Fibroblast of pulmonary artery (primary cell): ENCODE results near the gene ENO3.

Experiments used
- DNase-seq: peaks from one replicate; pipeline ENCODE4 v3.0.0-alpha.2; 2010; ENCODE audit warnings: low read depth
- H3K4me3 ChIP-seq: replicated peaks from 2 replicates; pipeline ENCODE4 v1.5.1; 2011; ENCODE audit warnings: low read depth, mild to moderate bottlenecking, control low read depth, low read length, moderate library complexity
- CTCF ChIP-seq: IDR thresholded peaks from 2 replicates; pipeline ENCODE4 v1.5.1; 2011; ENCODE audit warnings: mild to moderate bottlenecking, control low read depth, low read length, inconsistent platforms; ENCODE audit errors: missing control alignments

The ENO3 gene

GRCh38 chr17:4999430-5000093 is 48.6 kb downstream of the ENO3 start:
- no peak for DNase-seq
- no peak for TF ChIP-seq CTCF
- peak overlapping the region; percentile 90 for H3K4me3 ChIP-seq

GRCh38 chr17:5000237-5000639 is 49.3 kb downstream of the ENO3 start:
- no peak overlapping the region for H3K4me3 ChIP-seq
- DNase-seq: peak; percentile 46
- no peak for TF ChIP-seq CTCF

GRCh38 chr17:5002121-5002788 is 51.3 kb downstream of the ENO3 start:
- TF ChIP-seq CTCF: no peak
- no peak for DNase-seq
- no peak overlapping the region for H3K4me3 ChIP-seq

GRCh38 chr17:5003214-5003867 is 52.4 kb downstream of the ENO3 start:
- no peak for TF ChIP-seq CTCF
- H3K4me3 ChIP-seq: no peak overlapping the region
- no peak for DNase-seq
